HepG2 (cell line): ENCODE data around the gene CTXN3. TPM values are rescaled to one million over a fixed set of nuclear protein-coding genes. Genes with fewer than 3 reads are reported as not detected.

Experiments
- ATAC-seq: fragments of 200-7000 bp; cut with Tn5 transposase; 3 replicates; pipeline ENCODE4 v1.9.1; 2020; ENCODE audit warnings: mild to moderate bottlenecking, moderate library complexity
- Bru-seq: library from RNA; stranded (reverse); fragments of 400-500 nt; gene quantifications from one replicate; lab custom pipeline; 2021; lab: Mats Ljungman, UMichigan
- BruChase-seq, 2 experiments: library from RNA; stranded (reverse); fragments of 400-500 nt; gene quantifications; one replicate each; lab custom pipeline; 2021; lab: Mats Ljungman, UMichigan
- BruUV-seq: library from RNA; stranded (reverse); fragments of 400-500 nt; replicated peaks from 2 replicates; lab custom pipeline; 2021; lab: Mats Ljungman, UMichigan
- CTCF ChIA-PET: fragments of 300-600 bp; formaldehyde crosslinking; extraction: SDS; loops from one replicate; lab custom pipeline; 2021; ENCODE audit warnings: low total read pairs, inconsistent platforms, low intra/inter-chr PET ratio; lab: Yijun Ruan, JAX
- POLR2A ChIA-PET: fragments of 350-600 bp; sonication (Branson Sonifier 250); formaldehyde crosslinking; loops from one replicate; lab custom pipeline; 2020; ENCODE audit warnings: antibody characterized with exemption, inconsistent platforms; lab: Yijun Ruan, JAX
- DNase-seq: peaks from one replicate; pipeline ENCODE4 v3.0.0-alpha.2; 2015; ENCODE audit warnings: low spot score
- FAIRE-seq: peaks from 3 replicates; lab custom pipeline; 2011; peaks lifted over from hg19 to GRCh38; lab: Jason Lieb, UNC
- H2AFZ ChIP-seq: one replicate; pipeline ENCODE4 v1.6.1; 2011; ENCODE audit warnings: low read length, inconsistent platforms
- H3K27ac ChIP-seq: fragments of 300-600 bp; 3 replicates; pipeline ENCODE4 v1.8.0; 2011; ENCODE audit warnings: mixed run types, mild to moderate bottlenecking, mixed read lengths, low read length, inconsistent platforms; ENCODE audit not compliant: insufficient read depth; ENCODE audit errors: extremely low read length
- H3K27me3 ChIP-seq, 2 experiments: fragments of 200-600 bp in 1 of 2; 2 replicates in 1 of 2; 3 replicates in 1 of 2; pipeline versions ENCODE4 v1.6.0 to v1.8.0; 2011; ENCODE audit warnings: low read length in 2 of 2, mild to moderate bottlenecking in 2 of 2, moderate library complexity in 2 of 2, inconsistent platforms in 1 of 2; ENCODE audit not compliant: insufficient read depth in 2 of 2, control insufficient read depth in 1 of 2
- H3K36me3 ChIP-seq, 2 experiments: fragments of 200-600 bp in 1 of 2; replicated peaks in 1 of 2; 2 replicates in 1 of 2; 3 replicates in 1 of 2; pipeline versions ENCODE4 v1.5.1 to v1.8.0; 2011; ENCODE audit warnings: low read length in 2 of 2, inconsistent platforms in 1 of 2; ENCODE audit not compliant: insufficient read depth in 2 of 2, control insufficient read depth in 1 of 2
- H3K4me1 ChIP-seq: 2 replicates; pipeline ENCODE4 v1.5.1; 2012; ENCODE audit warnings: low read length, inconsistent platforms; ENCODE audit not compliant: insufficient read depth
- H3K4me2 ChIP-seq: 2 replicates; pipeline ENCODE4 v1.6.0; 2011; ENCODE audit warnings: low read depth, low read length, inconsistent platforms
- H3K4me3 ChIP-seq, 3 experiments: fragments of 200-600 bp in 1 of 3; sonication (generic), shearing (Covaris generic) in 1 of 3; replicated peaks in 1 of 3; 2 replicates each; pipeline ENCODE4 v1.5.1; 2011 to 2016; ENCODE audit warnings: low read length in 3 of 3, inconsistent platforms in 2 of 3, low read depth in 2 of 3, mild to moderate bottlenecking in 2 of 3, control low read depth in 1 of 3, mixed read lengths in 1 of 3; ENCODE audit not compliant: insufficient read depth in 1 of 3
- H3K79me2 ChIP-seq: one replicate; pipeline ENCODE4 v1.6.1; 2011; ENCODE audit warnings: low read length, inconsistent platforms; ENCODE audit not compliant: insufficient read depth
- H3K9ac ChIP-seq: 2 replicates; pipeline ENCODE4 v1.6.0; 2011; ENCODE audit warnings: mild to moderate bottlenecking, low read depth, low read length, inconsistent platforms; ENCODE audit not compliant: insufficient read depth
- H3K9me3 ChIP-seq: 2 replicates; pipeline ENCODE4 v1.5.1; 2012; ENCODE audit warnings: mild to moderate bottlenecking, low read length
- H4K20me1 ChIP-seq: 2 replicates; pipeline ENCODE4 v1.6.0; 2011; ENCODE audit warnings: inconsistent platforms, mild to moderate bottlenecking, low read length, moderate library complexity; ENCODE audit not compliant: insufficient read depth
- ELF1 ChIP-seq: sonication (generic); formaldehyde crosslinking; IDR thresholded peaks from 2 replicates; pipeline ENCODE4 v1.4.0; 2020; ENCODE audit warnings: missing genetic modification reagents
- FOXP4 ChIP-seq: sonication (generic); formaldehyde crosslinking; IDR thresholded peaks from 2 replicates; pipeline ENCODE4 v1.4.0; 2020; ENCODE audit warnings: missing genetic modification reagents
- MED1 ChIP-seq: sonication (generic); formaldehyde crosslinking; IDR thresholded peaks from 2 replicates; pipeline ENCODE4 v1.4.0; 2020; ENCODE audit warnings: missing genetic modification reagents
- SALL2 ChIP-seq: sonication (generic); formaldehyde crosslinking; IDR thresholded peaks from 2 replicates; pipeline ENCODE4 v1.8.1; 2023; ENCODE audit warnings: mild to moderate bottlenecking, missing genetic modification reagents, inconsistent platforms
- SKI ChIP-seq: fragments of 450-650 bp; IDR thresholded peaks from one replicate; pipeline ENCODE4 v1.6.1; 2018; ENCODE audit warnings: mild to moderate bottlenecking; ENCODE audit not compliant: partially characterized antibody
- TEAD3 ChIP-seq: optimal IDR thresholded peaks from 2 replicates; pipeline ENCODE3; 2016; ENCODE audit warnings: borderline replicate concordance
- ZBTB8A ChIP-seq: sonication (generic); formaldehyde crosslinking; IDR thresholded peaks from 2 replicates; pipeline ENCODE4 v1.4.0; 2020; ENCODE audit warnings: mild to moderate bottlenecking, low read depth, missing genetic modification reagents, borderline replicate concordance
- ZFY ChIP-seq: sonication (generic); formaldehyde crosslinking; IDR thresholded peaks from 2 replicates; pipeline ENCODE4 v1.4.0; 2020; ENCODE audit warnings: missing genetic modification reagents
- ZNF878 ChIP-seq: sonication (generic); formaldehyde crosslinking; IDR thresholded peaks from 2 replicates; pipeline ENCODE4 v1.8.1; 2023; ENCODE audit warnings: mild to moderate bottlenecking, missing genetic modification reagents, moderate library complexity
- WGBS: methylation state at CpG from one replicate; pipeline ENCODE4 v1.1.6; 2017; ENCODE audit warnings: low lambda C conversion rate; 5-methylcytosine and 5-hydroxymethylcytosine counted together
- in situ Hi-C: cut with HindIII; loops from 2 replicates; pipeline ENCODE4 v1.10.0; 2017; ENCODE audit warnings: low pct_unique_long_range_greater_than_20kb; ENCODE audit not compliant: extremely low pct_ligation_motif_present
- intact Hi-C: fragments of 100-400 bp; cut with micrococcal nuclease; formaldehyde crosslinking; loops from one replicate; pipeline ENCODE4 v1.10.0; 2022; ENCODE audit not compliant: unreplicated experiment
- long read RNA-seq, 2 experiments: library from RNA in 1 of 2; library from polyadenylated mRNA in 1 of 2; stranded (forward) in 1 of 2; unstranded in 1 of 2; transcript quantifications; one replicate each; pipeline ENCODE4 v2.0.0, GENCODE V29; 2019 to 2022
- polyA minus RNA-seq, 3 experiments: library from RNA; depleted of rRNA, polyadenylated mRNA; stranded (reverse); fragments of >200 nt; gene quantifications; 2 replicates each; pipeline ENCODE4 v1.2.3, GENCODE V29; 2011; ENCODE audit warnings: low replicate concordance in 1 of 3
- polyA plus RNA-seq, 8 experiments: library from polyadenylated mRNA; depleted of rRNA in 3 of 8; stranded (reverse) in 7 of 8; unstranded in 1 of 8; fragments of >200 nt; fragmentation: Illumina TruSeq in 4 of 8; extraction: Trizol in 4 of 8; gene quantifications; 2 replicates each; pipeline versions ENCODE4 v1.2.1 to v1.2.3, GENCODE V29; 2011 to 2016; ENCODE audit warnings: low read depth in 4 of 8, missing spikeins in 1 of 8, mixed read lengths in 1 of 8; ENCODE audit not compliant: insufficient read depth in 1 of 8
- total RNA-seq, 5 experiments: library from RNA; depleted of rRNA; stranded (reverse); fragments of >200 nt; fragmentation: Illumina TruSeq; extraction: Trizol; gene quantifications; 2 replicates each; pipeline ENCODE4 v1.2.3, GENCODE V29; 2016; ENCODE audit warnings: low read depth in 1 of 5
- TF ChIP-seq, protein P1 (sequence below): sonication (generic); formaldehyde crosslinking; IDR thresholded peaks from 2 replicates; pipeline ENCODE4 v1.5.0; 2020; ENCODE audit warnings: missing genetic modification reagents

CTXN3 gene
- total RNA-seq (2016; rRNA removed; fragmentation: Illumina TruSeq; extraction: Trizol) (not detected in 2 replicates), polyA plus RNA-seq (2011; rRNA removed) (not detected in 2 replicates), polyA minus RNA-seq (2011; rRNA and poly(A)+ RNA removed; ENCODE audit: low replicate concordance) (not detected in 2 replicates), Bru-seq, nascent RNA (not detected), BruChase-seq, experiment 1, labeled RNA remaining after a 6-hour chase (not detected), BruChase-seq, experiment 2, labeled RNA remaining after a 2-hour chase (not detected)
- not detected in 2 replicates for total RNA-seq (2016; cell fraction: cytosol; rRNA removed; fragmentation: Illumina TruSeq; extraction: Trizol; ENCODE audit: low read depth)
- total RNA-seq (2016; cell fraction: insoluble cytoplasmic fraction; rRNA removed; fragmentation: Illumina TruSeq; extraction: Trizol) = not detected in 2 replicates
- total RNA-seq (2016; cell fraction: membrane; rRNA removed; fragmentation: Illumina TruSeq; extraction: Trizol) = not detected in 2 replicates
- total RNA-seq (2016; cell fraction: nucleus; rRNA removed; fragmentation: Illumina TruSeq; extraction: Trizol) = not detected in 2 replicates
- not detected in 2 replicates for polyA plus RNA-seq (2011; cell fraction: cytosol; rRNA removed)
- not detected in 2 replicates for polyA plus RNA-seq (2011; cell fraction: nucleus; rRNA removed)
- polyA plus RNA-seq (2012) = not detected in 2 replicates
- polyA plus RNA-seq (2016; cell fraction: cytosol; fragmentation: Illumina TruSeq; extraction: Trizol; ENCODE audit: low read depth) = not detected in 2 replicates
- polyA plus RNA-seq (2016; cell fraction: insoluble cytoplasmic fraction; fragmentation: Illumina TruSeq; extraction: Trizol; ENCODE audit: low read depth) = not detected in 2 replicates
- not detected in 2 replicates for polyA plus RNA-seq (2016; cell fraction: membrane; fragmentation: Illumina TruSeq; extraction: Trizol; ENCODE audit: low read depth)
- not detected in 2 replicates for polyA plus RNA-seq (2016; cell fraction: nucleus; fragmentation: Illumina TruSeq; extraction: Trizol; ENCODE audit: insufficient read depth, low read depth)
- polyA minus RNA-seq (2011; cell fraction: cytosol; rRNA and poly(A)+ RNA removed) = not detected in 2 replicates
- polyA minus RNA-seq (2011; cell fraction: nucleus; rRNA and poly(A)+ RNA removed) = not detected in 2 replicates
- long read RNA-seq, experiment 1 = 0 reads
- long read RNA-seq, experiment 2 = 0 reads

- Histone ChIP-seq H3K4me1 (no peaks in the 10 kb centered on the region), H3K27me3 (0 out of 5 replicates have a peak, but pooled peaks cover 0 to 3% of the 10 kb centered on the region in 2 experiments), H3K27ac (no peak within 1 kb of the TSS), H3K4me2 (no peak within 1 kb of the TSS), H3K9ac (no peak within 1 kb of the TSS), H4K20me1 (no peaks in the 10 kb centered on the region), H3K4me3 (no peak within 1 kb of the TSS), H3K79me2 (no peaks in the 10 kb centered on the region), H3K36me3 (no peaks in the 10 kb centered on the region), H2AFZ (no peak within 1 kb of the TSS), H3K9me3 (no peaks in the 10 kb centered on the region)
- ATAC-seq (no peak), FAIRE-seq (no peak), DNase-seq (no peak)
- ChIA-PET CTCF (no interaction called here), POLR2A (no interaction called here)
- WGBS = 5% methylated on average over 3 of the region's 7 CpGs
- intact Hi-C loops (no loop called here), in situ Hi-C loops (no loop called here)
- BruUV-seq = no TSS peak
- no peak for TF ChIP-seq ZNF878 (CRISPR knock-in tag)
- no peak for TF ChIP-seq TEAD3
- TF ChIP-seq FOXP4 (CRISPR knock-in tag) = no peak
- TF ChIP-seq, protein P1, sequence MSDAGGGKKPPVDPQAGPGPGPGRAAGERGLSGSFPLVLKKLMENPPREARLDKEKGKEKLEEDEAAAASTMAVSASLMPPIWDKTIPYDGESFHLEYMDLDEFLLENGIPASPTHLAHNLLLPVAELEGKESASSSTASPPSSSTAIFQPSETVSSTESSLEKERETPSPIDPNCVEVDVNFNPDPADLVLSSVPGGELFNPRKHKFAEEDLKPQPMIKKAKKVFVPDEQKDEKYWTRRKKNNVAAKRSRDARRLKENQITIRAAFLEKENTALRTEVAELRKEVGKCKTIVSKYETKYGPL (CRISPR knock-in tag) = no peak
- no peak for TF ChIP-seq ZBTB8A (CRISPR knock-in tag)
- TF ChIP-seq ELF1 (CRISPR knock-in tag) = no peak
- TF ChIP-seq SKI = no peak
- no peak for TF ChIP-seq MED1 (CRISPR knock-in tag)
- no peak for TF ChIP-seq ZFY (CRISPR knock-in tag)
- TF ChIP-seq SALL2 = no peak
Measured at GRCh38 chr5:127649018-127649439, at the start of gene CTXN3. TSS of gene CTXN3 (plus strand) at chr5:127649082. CDS start at chr5:127657522, 8,440 bp downstream.
